Measurements from ENCODE around the gene NEGR1.

GRCh38 chr1:71650119-71650518 is 632.2 kb downstream of the NEGR1 start:
- TF ChIP-seq CTCF (IDR thresholded peaks at IDR 0.05; ENCODE audit: insufficient read depth, low read depth, low read length): no peak
- no peak for TF ChIP-seq EZH2 (IDR thresholded peaks at IDR 0.05; ENCODE audit: insufficient read depth, low read length)
